GM19395 (cell line): ENCODE data around the gene FAM53C.
"Not testable (repeated sequence)": the region's sequence is repeated elsewhere in the genome, so short reads cannot be mapped to it uniquely, and the experiment has no call there.

Experiments
- ATAC-seq: cut with Tn5 transposase; IDR thresholded peaks from one replicate; pipeline ENCODE4 v1.9.1; 2021; ENCODE audit warnings: mild to moderate bottlenecking, moderate library complexity; ENCODE audit not compliant: unreplicated experiment

Gene FAM53C

GRCh38 chr5:138337685-138338410 is at the start of gene FAM53C:
Gene FAM53C (plus strand): TSS chr5:138338266. CDS start chr5:138341336, 3,070 bp downstream.
- ATAC-seq: peak; percentile 85

- no peak for ATAC-seq
These were observed 48.8 kb upstream of the FAM53C start for GRCh38 chr5:138289296-138289695.

- ATAC-seq: no peak
These were observed 34.7 kb upstream of the FAM53C start for GRCh38 chr5:138303372-138303771.

- no peak for ATAC-seq
These were observed 32.3 kb upstream of the FAM53C start for GRCh38 chr5:138305797-138306196.

GRCh38 chr5:138315751-138316278 is 22.3 kb upstream of the FAM53C start:
- ATAC-seq: no peak

GRCh38 chr5:138316355-138316754 is 21.7 kb upstream of the FAM53C start:
- no peak for ATAC-seq

GRCh38 chr5:138318211-138318610 is 19.9 kb upstream of the FAM53C start:
- ATAC-seq: not testable (repeated sequence)

- no peak for ATAC-seq
These were observed 7.1 kb upstream of the FAM53C start for GRCh38 chr5:138330813-138331448.

- peak; percentile 100 for ATAC-seq
These were observed 6.4 kb upstream of the FAM53C start, which contains the start of gene CDC25C for GRCh38 chr5:138331449-138332368. Gene CDC25C (minus strand): TSS chr5:138331804. CDS start chr5:138331180, 624 bp downstream.

GRCh38 chr5:138334867-138335447 is 3.1 kb upstream of the FAM53C start:
- ATAC-seq: no peak

GRCh38 chr5:138336952-138337684 is 948 bp upstream of the FAM53C start:
- peak; percentile 40 for ATAC-seq

GRCh38 chr5:138338411-138339090 is 485 bp downstream of the FAM53C start:
- no peak for ATAC-seq

GRCh38 chr5:138339091-138339456 is 1.0 kb downstream of the FAM53C start:
- no peak for ATAC-seq

GRCh38 chr5:138339464-138339863 is 1.4 kb downstream of the FAM53C start:
- no peak for ATAC-seq

- no peak for ATAC-seq
These were observed 1.9 kb downstream of the FAM53C start for GRCh38 chr5:138340008-138340407.

- ATAC-seq: no peak
These were observed 7.0 kb downstream of the FAM53C start for GRCh38 chr5:138344887-138345622.

- no peak for ATAC-seq
These were observed 8.8 kb downstream of the FAM53C start for GRCh38 chr5:138346889-138347288.

GRCh38 chr5:138349852-138350562 is 11.9 kb downstream of the FAM53C start:
- ATAC-seq: no peak
